GM18858 (cell line): Measurements from ENCODE around the gene GSTK1.
"Not testable (repeated sequence)": the region's sequence is repeated elsewhere in the genome, so short reads cannot be mapped to it uniquely, and the experiment has no call there.

Source experiments
- ATAC-seq: cut with Tn5 transposase; IDR thresholded peaks from one replicate; pipeline ENCODE4 v1.9.1; 2021; ENCODE audit not compliant: unreplicated experiment

Gene GSTK1

GRCh38 chr7:143238289-143238980 lies 24.8 kb upstream of the GSTK1 start:
- no peak for ATAC-seq

GRCh38 chr7:143239813-143240212 lies 23.4 kb upstream of the GSTK1 start:
- ATAC-seq: no peak

- peak; percentile 93 for ATAC-seq
Observed at GRCh38 chr7:143240291-143241168, 22.7 kb upstream of the GSTK1 start.

- no peak for ATAC-seq
Observed at GRCh38 chr7:143242306-143242705, 20.9 kb upstream of the GSTK1 start.

- no peak for ATAC-seq
Observed at GRCh38 chr7:143243111-143243510, 20.1 kb upstream of the GSTK1 start.

- no peak for ATAC-seq
Observed at GRCh38 chr7:143243614-143244013, 19.6 kb upstream of the GSTK1 start.

- no peak for ATAC-seq
Observed at GRCh38 chr7:143244321-143244720, 18.9 kb upstream of the GSTK1 start.

GRCh38 chr7:143245123-143245522 lies 18.1 kb upstream of the GSTK1 start:
- ATAC-seq: no peak

- ATAC-seq: no peak
Observed at GRCh38 chr7:143247372-143247771, 15.9 kb upstream of the GSTK1 start.

GRCh38 chr7:143248761-143249354 lies 14.4 kb upstream of the GSTK1 start:
- no peak for ATAC-seq

GRCh38 chr7:143250199-143250598 lies 13.0 kb upstream of the GSTK1 start:
- ATAC-seq: no peak

- ATAC-seq: no peak
Observed at GRCh38 chr7:143250822-143251221, 12.4 kb upstream of the GSTK1 start.

GRCh38 chr7:143252006-143252405 lies 11.2 kb upstream of the GSTK1 start:
- ATAC-seq: no peak

- no peak for ATAC-seq
Observed at GRCh38 chr7:143255564-143255963, 7.7 kb upstream of the GSTK1 start.

GRCh38 chr7:143256325-143256724 lies 6.9 kb upstream of the GSTK1 start:
- no peak for ATAC-seq

- ATAC-seq: peak; percentile 77
Observed at GRCh38 chr7:143256932-143257331, 6.3 kb upstream of the GSTK1 start.

- no peak for ATAC-seq
Observed at GRCh38 chr7:143257501-143257900, 5.7 kb upstream of the GSTK1 start.

- ATAC-seq: peak; percentile 34
Observed at GRCh38 chr7:143258831-143259230, 4.4 kb upstream of the GSTK1 start.

- ATAC-seq: no peak
Observed at GRCh38 chr7:143259765-143260164, 3.5 kb upstream of the GSTK1 start.

GRCh38 chr7:143261901-143262300 lies 1.3 kb upstream of the GSTK1 start:
- no peak for ATAC-seq

- ATAC-seq: not testable (repeated sequence)
Observed at GRCh38 chr7:143264196-143264568, 941 bp downstream of the GSTK1 start.
